Loucy (cell line): Measurements from ENCODE around the gene YAP1.

Experiments used
- H2AFZ ChIP-seq: fragments of 200-600 bp; sonication (generic); 2 replicates; pipeline ENCODE4 v1.6.0; 2016; ENCODE audit warnings: antibody characterized with exemption, mild to moderate bottlenecking, low read length, moderate library complexity
- H3F3A ChIP-seq: fragments of 200-600 bp; 2 replicates; pipeline ENCODE4 v1.6.0; 2016; ENCODE audit warnings: antibody characterized with exemption, low read depth, mild to moderate bottlenecking
- H3K27me3 ChIP-seq: fragments of 200-600 bp; sonication (generic); 2 replicates; pipeline ENCODE4 v1.6.1; 2014; ENCODE audit warnings: low read length, mild to moderate bottlenecking; ENCODE audit not compliant: insufficient read depth, poor library complexity, severe bottlenecking
- H3K36me3 ChIP-seq: fragments of 200-600 bp; sonication (generic); 2 replicates; pipeline ENCODE4 v1.6.1; 2016; ENCODE audit warnings: low read length; ENCODE audit not compliant: insufficient read depth
- H3K4me1 ChIP-seq: fragments of 200-600 bp; sonication (generic); 2 replicates; pipeline ENCODE4 v1.5.1; 2014; ENCODE audit warnings: low read length, mild to moderate bottlenecking; ENCODE audit not compliant: insufficient read depth, poor library complexity, severe bottlenecking
- H3K4me2 ChIP-seq: fragments of 200-600 bp; sonication (generic); 2 replicates; pipeline ENCODE4 v1.6.0; 2014; ENCODE audit warnings: antibody characterized with exemption, low read length, low read depth, mild to moderate bottlenecking; ENCODE audit not compliant: poor library complexity, severe bottlenecking
- H3K4me3 ChIP-seq: fragments of 200-600 bp; sonication (generic); 2 replicates; pipeline ENCODE4 v1.5.1; 2014; ENCODE audit warnings: low read length, mild to moderate bottlenecking, mixed read lengths; ENCODE audit not compliant: poor library complexity, severe bottlenecking
- H3K79me2 ChIP-seq: fragments of 200-600 bp; sonication (generic); 2 replicates; pipeline ENCODE4 v1.6.1; 2014; ENCODE audit warnings: low read length; ENCODE audit not compliant: insufficient read depth
- H3K9ac ChIP-seq: fragments of 200-600 bp; sonication (generic); 2 replicates; pipeline ENCODE4 v1.6.0; 2014; ENCODE audit warnings: mild to moderate bottlenecking, low read depth, low read length, moderate library complexity; ENCODE audit not compliant: poor library complexity, severe bottlenecking
- H3K9me2 ChIP-seq: fragments of 200-600 bp; sonication (generic); replicated peaks from 2 replicates; pipeline ENCODE4 v1.6.1; 2016; ENCODE audit warnings: low read depth, low read length, mixed read lengths
- H3K9me3 ChIP-seq: fragments of 200-600 bp; sonication (generic); 2 replicates; pipeline ENCODE4 v1.6.1; 2014; ENCODE audit warnings: mild to moderate bottlenecking, antibody characterized with exemption, low read length, low read depth; ENCODE audit not compliant: insufficient read depth
- H4K20me1 ChIP-seq: fragments of 200-600 bp; sonication (generic); 2 replicates; pipeline ENCODE4 v1.6.0; 2014; ENCODE audit warnings: antibody characterized with exemption, low read length, mild to moderate bottlenecking; ENCODE audit not compliant: insufficient read depth, poor library complexity, severe bottlenecking
- CTCF ChIP-seq: fragments of 200-600 bp; sonication (generic); conservative IDR thresholded peaks from 2 replicates; pipeline ENCODE4 v1.5.1; 2014; ENCODE audit warnings: mild to moderate bottlenecking, antibody characterized with exemption, low read length
- EZH2phosphoT487 ChIP-seq: fragments of 200-600 bp; IDR thresholded peaks from 2 replicates; pipeline ENCODE4 v1.6.1; 2018; ENCODE audit warnings: antibody characterized with exemption, mild to moderate bottlenecking, moderate library complexity, borderline replicate concordance

The YAP1 gene

GRCh38 chr11:102115557-102115956, 5.3 kb downstream of the YAP1 start:
- Histone ChIP-seq H3K79me2 (no peaks in the 10 kb centered on the region), H3K9me2 (no peaks in the 10 kb centered on the region), H4K20me1 (no peaks in the 10 kb centered on the region), H3K4me2 (no peak overlapping the region), H3K4me3 (no peak overlapping the region), H3K9ac (no peak overlapping the region), H3K27me3 (peaks cover 73% of the 10 kb centered on the region), H3K9me3 (no peaks in the 10 kb centered on the region), H3K36me3 (no peaks in the 10 kb centered on the region), H2AFZ (no peak overlapping the region), H3F3A (no peaks in the 10 kb centered on the region), H3K4me1 (no peaks in the 10 kb centered on the region)
- TF ChIP-seq EZH2phosphoT487 (no peak), CTCF (no peak)

- Histone ChIP-seq H2AFZ (no peak overlapping the region), H3K4me2 (no peak overlapping the region), H3K9ac (no peak overlapping the region), H3K4me1 (no peaks in the 10 kb centered on the region), H3K4me3 (no peak overlapping the region), H3K36me3 (no peaks in the 10 kb centered on the region), H3K9me2 (no peaks in the 10 kb centered on the region), H3K9me3 (no peaks in the 10 kb centered on the region), H3K79me2 (no peaks in the 10 kb centered on the region), H3K27me3 (peaks cover 84% of the 10 kb centered on the region), H3F3A (no peaks in the 10 kb centered on the region), H4K20me1 (no peaks in the 10 kb centered on the region)
- TF ChIP-seq CTCF (no peak), EZH2phosphoT487 (no peak)
These were observed 6.4 kb downstream of the YAP1 start for GRCh38 chr11:102116453-102117205.

- Histone ChIP-seq H2AFZ (no peak overlapping the region), H3K4me2 (no peak overlapping the region), H3K9me2 (no peaks in the 10 kb centered on the region), H3K9me3 (no peaks in the 10 kb centered on the region), H3K9ac (no peak overlapping the region), H3K79me2 (no peaks in the 10 kb centered on the region), H4K20me1 (no peaks in the 10 kb centered on the region), H3K27me3 (peaks cover 84% of the 10 kb centered on the region), H3K4me1 (no peaks in the 10 kb centered on the region), H3K4me3 (no peak overlapping the region), H3K36me3 (no peaks in the 10 kb centered on the region), H3F3A (no peaks in the 10 kb centered on the region)
- no peak for TF ChIP-seq CTCF
- TF ChIP-seq EZH2phosphoT487, result peak; percentile 76; the same call in 1 of the 2 replicates
These were observed 7.3 kb downstream of the YAP1 start for GRCh38 chr11:102117472-102118113.
